IMR-90 (cell line): Measurements from ENCODE around the gene CHD3. TPM values are rescaled to one million over a fixed set of nuclear protein-coding genes. Genes with fewer than 3 reads are reported as not detected.
"Not testable (repeated sequence)": the region's sequence is repeated elsewhere in the genome, so short reads cannot be mapped to it uniquely, and the experiment has no call there.

Source experiments
- ATAC-seq: fragments of 200-7000 bp; cut with Tn5 transposase; 2 replicates; pipeline ENCODE4 v1.9.1; 2020; ENCODE audit warnings: low read depth, mild to moderate bottlenecking, moderate library complexity
- BruUV-seq: library from RNA; stranded (reverse); fragments of 400-500 nt; replicated peaks from 2 replicates; lab custom pipeline; 2021; lab: Mats Ljungman, UMichigan
- CTCF ChIA-PET: fragments of 300-600 bp; formaldehyde crosslinking; extraction: SDS; loops from one replicate; lab custom pipeline; 2021; ENCODE audit warnings: antibody characterized with exemption; lab: Yijun Ruan, JAX
- POLR2A ChIA-PET: fragments of 300-600 bp; sonication (Branson Sonifier 250); formaldehyde crosslinking; loops from one replicate; lab custom pipeline; 2022; ENCODE audit warnings: antibody characterized with exemption; ENCODE audit not compliant: unreplicated experiment; lab: Charles Lee
- DNase-seq: peaks from one replicate; pipeline ENCODE4 v3.0.0; 2013
- H2AFZ ChIP-seq: replicated peaks from 2 replicates; pipeline ENCODE3; 2013; ENCODE audit warnings: low read length, mild to moderate bottlenecking; ENCODE audit not compliant: poor library complexity
- H2AK5ac ChIP-seq: 2 replicates; pipeline ENCODE4 v1.6.1; 2013; ENCODE audit warnings: low read depth, low read length, inconsistent platforms
- H2AK9ac ChIP-seq: replicated peaks from 2 replicates; pipeline ENCODE3; 2013; ENCODE audit warnings: mild to moderate bottlenecking, low read depth, low read length, moderate library complexity; ENCODE audit not compliant: poor library complexity
- H2BK120ac ChIP-seq: 2 replicates; pipeline ENCODE4 v1.6.1; 2013; ENCODE audit warnings: low read depth, low read length, inconsistent platforms
- H2BK15ac ChIP-seq: 3 replicates; pipeline ENCODE4 v1.6.1; 2013; ENCODE audit warnings: low read depth, low read length, inconsistent platforms
- H2BK20ac ChIP-seq: 2 replicates; pipeline ENCODE4 v1.6.1; 2013; ENCODE audit warnings: low read depth, mild to moderate bottlenecking, inconsistent platforms, low read length, moderate library complexity
- H2BK5ac ChIP-seq: 2 replicates; pipeline ENCODE4 v1.6.1; 2013; ENCODE audit warnings: mild to moderate bottlenecking, low read depth, low read length, inconsistent platforms; ENCODE audit not compliant: poor library complexity, severe bottlenecking
- H3K14ac ChIP-seq: replicated peaks from 2 replicates; pipeline ENCODE4 v1.6.1; 2013; ENCODE audit warnings: low read depth, low read length, inconsistent platforms
- H3K18ac ChIP-seq: 2 replicates; pipeline ENCODE4 v1.6.1; 2013; ENCODE audit warnings: low read depth, low read length, control low read depth
- H3K23ac ChIP-seq: 2 replicates; pipeline ENCODE4 v1.6.1; 2013; ENCODE audit warnings: low read depth, low read length, inconsistent platforms
- H3K27ac ChIP-seq: 2 replicates; pipeline ENCODE4 v1.5.1; 2013; ENCODE audit warnings: mild to moderate bottlenecking, control low read depth, low read length; ENCODE audit not compliant: insufficient read depth
- H3K27me3 ChIP-seq: 2 replicates; pipeline ENCODE4 v1.6.1; 2013; ENCODE audit warnings: low read length; ENCODE audit not compliant: control insufficient read depth, insufficient read depth
- H3K36me3 ChIP-seq: 2 replicates; pipeline ENCODE4 v1.6.1; 2013; ENCODE audit warnings: low read length, mixed read lengths; ENCODE audit not compliant: control insufficient read depth, insufficient read depth
- H3K4ac ChIP-seq: 2 replicates; pipeline ENCODE4 v1.6.1; 2013; ENCODE audit warnings: low read depth, low read length, inconsistent platforms
- H3K4me1 ChIP-seq: 2 replicates; pipeline ENCODE4 v1.6.1; 2013; ENCODE audit warnings: low read length, mixed read lengths; ENCODE audit not compliant: control insufficient read depth, insufficient read depth
- H3K4me2 ChIP-seq: 2 replicates; pipeline ENCODE4 v1.6.1; 2013; ENCODE audit warnings: low read depth, mild to moderate bottlenecking, control low read depth, low read length, moderate library complexity
- H3K4me3 ChIP-seq: 2 replicates; pipeline ENCODE4 v1.5.1; 2013; ENCODE audit warnings: low read depth, mild to moderate bottlenecking, control low read depth, low read length, moderate library complexity; ENCODE audit not compliant: insufficient read depth
- H3K56ac ChIP-seq: 2 replicates; pipeline ENCODE4 v1.6.1; 2013; ENCODE audit warnings: low read length, inconsistent platforms; ENCODE audit not compliant: insufficient read depth; ENCODE audit errors: extremely low read depth
- H3K79me1 ChIP-seq, 2 experiments: 2 replicates each; pipeline ENCODE4 v1.6.1; 2013; ENCODE audit warnings: low read length in 2 of 2, inconsistent platforms in 1 of 2, low read depth in 1 of 2
- H3K9ac ChIP-seq: 2 replicates; pipeline ENCODE4 v1.6.1; 2013; ENCODE audit warnings: low read depth, low read length, control low read depth
- H3K9me1 ChIP-seq: 2 replicates; pipeline ENCODE4 v1.6.1; 2013; ENCODE audit warnings: low read length, inconsistent platforms; ENCODE audit not compliant: insufficient read depth
- H3K9me3 ChIP-seq: 2 replicates; pipeline ENCODE4 v1.6.1; 2013; ENCODE audit warnings: low read length; ENCODE audit not compliant: control insufficient read depth, insufficient read depth
- H4K20me1 ChIP-seq: 2 replicates; pipeline ENCODE4 v1.6.1; 2013; ENCODE audit warnings: low read length, inconsistent platforms; ENCODE audit not compliant: insufficient read depth
- H4K5ac ChIP-seq: 2 replicates; pipeline ENCODE4 v1.6.1; 2013; ENCODE audit warnings: mild to moderate bottlenecking, low read depth, low read length, control low read depth
- H4K8ac ChIP-seq, 2 experiments: 2 replicates each; pipeline ENCODE4 v1.6.1; 2013; ENCODE audit warnings: low read depth in 2 of 2, low read length in 2 of 2, control low read depth in 1 of 2, inconsistent platforms in 1 of 2
- H4K91ac ChIP-seq: 2 replicates; pipeline ENCODE4 v1.6.1; 2013; ENCODE audit warnings: low read depth, low read length, inconsistent platforms; ENCODE audit not compliant: insufficient read depth
- WGBS, 2 experiments: methylation state at CpG; one replicate each; pipeline versions ENCODE4 v1.1.5 to v1.1.7; 2013; ENCODE audit warnings: missing lambda C conversion rate in 2 of 2; ENCODE audit not compliant: insufficient read length in 1 of 2; ENCODE audit errors: extremely low coverage in 2 of 2; 5-methylcytosine and 5-hydroxymethylcytosine counted together
- dilution Hi-C: fragments of 300-500 bp; cut with HindIII; formaldehyde crosslinking; loops from one replicate; pipeline ENCODE4 v1.14.3; 2018; ENCODE audit warnings: low sequenced_read_pairs; ENCODE audit not compliant: unreplicated experiment
- in situ Hi-C: fragments of 300-500 bp; cut with MboI; formaldehyde crosslinking; loops from 3 replicates; pipeline ENCODE4 v1.14.3; 2019; ENCODE audit warnings: low sequenced_read_pairs, inconsistent platforms, mixed read lengths
- intact Hi-C: fragments of 100-400 bp; cut with micrococcal nuclease; formaldehyde crosslinking; loops from 2 replicates; pipeline ENCODE4 v1.10.0; 2022
- polyA plus RNA-seq, 3 experiments: library from polyadenylated mRNA; depleted of rRNA; stranded (reverse); fragments of >200 nt; gene quantifications; 2 replicates each; pipeline ENCODE4 v1.2.3, GENCODE V29; 2012; ENCODE audit warnings: low replicate concordance in 1 of 3
- total RNA-seq: library from RNA; depleted of rRNA; stranded (reverse); fragments of >200 nt; gene quantifications from 2 replicates; pipeline ENCODE4 v1.2.3, GENCODE V29; 2012

CHD3 gene
- total and polyA plus RNA-seq, 2 of the 4 experiments (the other 2 are of a cell fraction), result 65.4 to 78.1 TPM

GRCh38 chr17:7864384-7864783 is 24.2 kb upstream of the CHD3 start:
- no CpG with 5 or more reads among the region's 5 CpGs for WGBS, 2 experiments
- not testable (repeated sequence) for H3K27me3 ChIP-seq

More at GRCh38 chr17:7864384-7864783, 24.2 kb upstream of the CHD3 start:
- H3K14ac ChIP-seq, H2BK120ac ChIP-seq, H2BK20ac ChIP-seq, H3K4ac ChIP-seq, H3K4me3 ChIP-seq, H3K9me3 ChIP-seq, H3K56ac ChIP-seq, H2BK5ac ChIP-seq, DNase-seq, H3K4me2 ChIP-seq, H4K8ac ChIP-seq, H2AK9ac ChIP-seq, H4K20me1 ChIP-seq, H3K23ac ChIP-seq, POLR2A ChIA-PET, H3K27ac ChIP-seq, H3K9ac ChIP-seq, H3K18ac ChIP-seq, H3K4me1 ChIP-seq, BruUV-seq, H2AK5ac ChIP-seq, dilution Hi-C loops, H4K5ac ChIP-seq, ATAC-seq, H3K9me1 ChIP-seq, H2AFZ ChIP-seq, H4K91ac ChIP-seq, H2BK15ac ChIP-seq: not testable (repeated sequence)
- Histone ChIP-seq H3K79me1 (peaks cover 12 to 35% of the 10 kb centered on the region in 2 experiments; a peak in 3 of 4 replicates), H3K36me3 (peaks cover 14% of the 10 kb centered on the region)
- in situ Hi-C loops, result loop anchor here (5.0 kb wide), 1 partner anchor 33 kb away; no protein-coding TSS in a partner anchor
- CTCF ChIA-PET, result interaction anchor here (0.6 to 1.0 kb wide), 2 partner anchors 21 to 126 kb away, joined by 3 read pairs; no protein-coding TSS in a partner anchor
- intact Hi-C loops, result loop anchor here (1.0 kb wide), 1 partner anchor 124 kb away; no protein-coding TSS in a partner anchor
